ENCODE measurements around the gene KRTAP12-1.

Gene KRTAP12-1, protein sequence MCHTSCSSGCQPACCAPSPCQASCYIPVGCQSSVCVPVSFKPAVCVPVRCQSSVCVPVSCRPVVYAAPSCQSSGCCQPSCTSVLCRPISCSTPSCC

GRCh38 chr21:44681861-44682579, at the start of gene KRTAP12-1:
Gene KRTAP12-1 (minus strand): TSS chr21:44682163. CDS start chr21:44682123, 40 bp downstream.
- no peak for TF ChIP-seq CTCF (IDR thresholded peaks at IDR 0.05)
- no peaks in the 10 kb centered on the region for H3K36me3 ChIP-seq
- H3K4me1 ChIP-seq, result no peaks in the 10 kb centered on the region
- H3K9me3 ChIP-seq, result no peaks in the 10 kb centered on the region
- H3K27ac ChIP-seq, result no peak within 1 kb of the TSS
- DNase-seq, result peak in 1 of 2 donors; percentile 51
- no peak within 1 kb of the TSS for H3K4me3 ChIP-seq
- intact Hi-C loops (cut with DNase I; ENCODE audit: low total_unique reads), result no loop called here
- peaks cover 0 to 15% of the 10 kb centered on the region in 2 donors for H3K27me3 ChIP-seq

GRCh38 chr21:44730951-44731579, 49.1 kb upstream of the KRTAP12-1 start:
- H3K4me3 ChIP-seq, result no peak overlapping the region
- TF ChIP-seq CTCF (IDR thresholded peaks at IDR 0.05), result no peak

GRCh38 chr21:44730028-44730395, 48.0 kb upstream of the KRTAP12-1 start:
- no peaks in the 10 kb centered on the region for H3K9me3 ChIP-seq
- DNase-seq, result no peak
- H3K27me3 ChIP-seq, result peaks cover 0 to 69% of the 10 kb centered on the region in 2 donors
- intact Hi-C loops (cut with DNase I; ENCODE audit: low total_unique reads), result no loop called here
- H3K36me3 ChIP-seq, result no peaks in the 10 kb centered on the region
- no peak overlapping the region for H3K4me3 ChIP-seq
- no peak for TF ChIP-seq CTCF (IDR thresholded peaks at IDR 0.05)
- H3K4me1 ChIP-seq, result no peaks in the 10 kb centered on the region
- no peak overlapping the region for H3K27ac ChIP-seq

More at GRCh38 chr21:44730951-44731579, 49.1 kb upstream of the KRTAP12-1 start:
- Histone ChIP-seq H3K27ac (no peak overlapping the region), H3K27me3 (peaks cover 0 to 61% of the 10 kb centered on the region in 2 donors), H3K4me1 (no peaks in the 10 kb centered on the region), H3K36me3 (no peaks in the 10 kb centered on the region), H3K9me3 (peaks cover 0 to 10% (median 0%) of the 10 kb centered on the region in 3 donors)
- DNase-seq, result no peak
- intact Hi-C loops (cut with DNase I; ENCODE audit: low total_unique reads), result no loop called here

DNA sequence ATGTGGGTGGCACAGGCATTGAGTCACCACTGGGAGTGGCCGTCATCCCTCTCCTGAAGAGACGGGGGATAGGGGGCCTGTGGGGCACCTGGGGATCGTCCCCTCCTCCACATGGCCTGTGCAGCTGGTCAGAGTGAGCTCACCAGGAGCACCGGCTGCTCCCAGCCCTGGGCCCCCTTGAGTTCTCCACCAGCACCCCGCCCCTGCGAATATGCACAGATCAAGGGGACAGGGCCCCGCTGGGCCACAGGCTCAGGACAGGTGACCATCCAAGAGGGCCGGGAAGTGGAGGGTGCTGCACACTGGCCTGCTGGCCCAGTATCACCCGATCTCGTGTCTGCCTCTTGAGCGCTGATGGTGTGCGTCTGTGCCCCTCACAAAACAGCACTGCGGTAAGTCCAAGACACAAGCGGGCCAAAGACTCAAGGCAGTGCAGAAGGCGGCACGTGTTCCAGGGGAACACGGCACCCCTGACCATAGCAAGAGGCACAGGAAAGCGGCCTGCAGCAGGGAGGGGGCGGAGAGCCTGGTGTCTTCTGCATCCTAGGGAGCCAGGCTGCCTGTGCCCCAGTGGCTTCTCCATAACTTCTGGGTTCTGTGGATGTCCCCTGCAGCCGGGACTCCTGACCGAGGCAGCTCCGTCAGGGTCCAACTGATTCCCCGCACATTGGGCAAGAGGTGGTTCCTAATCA, 47.5 kb upstream of the KRTAP12-1 start:
- no peak for TF ChIP-seq CTCF (IDR thresholded peaks at IDR 0.05)
- intact Hi-C loops (cut with DNase I; ENCODE audit: low total_unique reads), result no loop called here

DNA sequence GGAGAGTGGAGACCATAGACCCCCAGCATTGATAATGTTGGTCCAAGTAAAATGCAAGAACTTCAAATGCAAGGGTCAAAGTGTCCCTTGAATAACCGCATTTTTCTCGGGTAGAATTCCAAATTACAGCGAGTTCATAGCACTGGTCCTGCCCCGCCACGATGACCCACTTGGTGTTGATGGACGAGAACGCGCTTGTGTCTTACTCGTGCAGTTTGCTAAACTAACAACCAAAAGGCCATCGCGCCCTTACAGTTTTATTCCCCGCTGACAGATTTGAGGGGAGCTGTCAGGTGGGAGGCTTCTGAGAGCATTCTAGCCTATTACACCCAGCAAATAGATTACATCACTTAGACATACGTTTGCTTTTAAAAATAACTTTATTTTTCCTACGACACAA, 46.8 kb upstream of the KRTAP12-1 start:
- no peak overlapping the region for H3K4me3 ChIP-seq
- no peaks in the 10 kb centered on the region for H3K9me3 ChIP-seq
- no peak overlapping the region for H3K27ac ChIP-seq
- peaks cover 0 to 69% of the 10 kb centered on the region in 2 donors for H3K27me3 ChIP-seq
- no peak for TF ChIP-seq CTCF (IDR thresholded peaks at IDR 0.05)
- intact Hi-C loops (cut with DNase I; ENCODE audit: low total_unique reads), result no loop called here
- no peak for DNase-seq
- H3K4me1 ChIP-seq, result peaks cover 0 to 2% (median under 1%) of the 10 kb centered on the region in 4 donors
- no peaks in the 10 kb centered on the region for H3K36me3 ChIP-seq

More for the DNA sequence above, 47.5 kb upstream of the KRTAP12-1 start:
- H3K27ac ChIP-seq, result no peak overlapping the region
- H3K9me3 ChIP-seq, result no peaks in the 10 kb centered on the region
- no peaks in the 10 kb centered on the region for H3K36me3 ChIP-seq
- no peak for DNase-seq
- peaks cover 0 to 69% of the 10 kb centered on the region in 2 donors for H3K27me3 ChIP-seq
- H3K4me1 ChIP-seq, result no peaks in the 10 kb centered on the region
- H3K4me3 ChIP-seq, result no peak overlapping the region
